Uterus (tissue), 4 donors: ENCODE measurements around the gene ADIG. TPM values are rescaled to one million over a fixed set of nuclear protein-coding genes. Genes with fewer than 3 reads are reported as not detected.

Source experiments
- DNase-seq, 2 donors: peaks; one replicate each; pipeline ENCODE4 v3.0.0-alpha.2; 2019 to 2020
- H3K27ac ChIP-seq, 2 donors: fragments of 200-600 bp; sonication (generic); 1 replicate in 1 of 2; 2 replicates in 1 of 2; pipeline ENCODE4 v1.5.1; 2016 to 2018
- H3K27me3 ChIP-seq, 2 donors: fragments of 200-600 bp; sonication (generic); one replicate each; pipeline ENCODE4 v1.5.1; 2018 to 2019; ENCODE audit warnings: control low read depth in 1 of 2
- H3K36me3 ChIP-seq, 2 donors: fragments of 200-600 bp; sonication (generic); one replicate each; pipeline ENCODE4 v1.5.1; 2019; ENCODE audit warnings: control low read depth in 1 of 2
- H3K4me1 ChIP-seq, 2 donors: fragments of 200-600 bp; sonication (generic); one replicate each; pipeline ENCODE4 v1.5.1; 2018 to 2019; ENCODE audit warnings: control low read depth in 1 of 2
- H3K4me3 ChIP-seq, 2 donors: fragments of 200-600 bp; sonication (generic); 1 replicate in 1 of 2; 2 replicates in 1 of 2; pipeline ENCODE4 v1.5.1; 2018 to 2019; ENCODE audit warnings: mild to moderate bottlenecking in 1 of 2
- H3K9me3 ChIP-seq, 2 donors: fragments of 200-600 bp; sonication (generic); one replicate each; pipeline ENCODE4 v1.5.1; 2019; ENCODE audit warnings: control low read depth in 1 of 2
- CTCF ChIP-seq, 4 experiments: fragments of 200-600 bp in 2 of 4; fragments of 450-650 bp in 2 of 4; sonication (generic) in 2 of 4; IDR thresholded peaks; one replicate each; pipeline ENCODE4 v1.5.1; 2016 to 2019; ENCODE audit warnings: antibody characterized with exemption in 4 of 4, mild to moderate bottlenecking in 2 of 4, moderate library complexity in 1 of 4
- POLR2A ChIP-seq, 2 donors: fragments of 450-650 bp; IDR thresholded peaks; one replicate each; pipeline ENCODE4 v1.6.1; 2016; ENCODE audit warnings: antibody characterized with exemption in 2 of 2, mild to moderate bottlenecking in 1 of 2, moderate library complexity in 1 of 2
- intact Hi-C: fragments of 100-400 bp; cut with DNase I; formaldehyde crosslinking; loops from one replicate; pipeline ENCODE4 v1.15.1; 2023; ENCODE audit warnings: low total_unique reads
- total RNA-seq, 4 donors: library from RNA; depleted of rRNA in 3 of 4; stranded (reverse); fragments of >200 nt in 3 of 4; gene quantifications; one replicate each; pipeline versions ENCODE4 v1.1.0 to v1.2.4, GENCODE V29; 2014 to 2023
- donor health status: DM: yes; HTN: yes; CAD: no.

ADIG gene
- total RNA-seq, result not detected

GRCh38 chr20:38581013-38581412 is at the start of gene ADIG:
TSS of gene ADIG (plus strand) at chr20:38581197. CDS start at chr20:38581251, 54 bp downstream.
- H3K4me3 ChIP-seq, result no peak within 1 kb of the TSS
- H3K9me3 ChIP-seq, result no peaks in the 10 kb centered on the region
- TF ChIP-seq CTCF (IDR thresholded peaks at IDR 0.05) (no peak), POLR2A (IDR thresholded peaks at IDR 0.05) (no peak)
- H3K36me3 ChIP-seq, result no peaks in the 10 kb centered on the region
- H3K27me3 ChIP-seq, result no peaks in the 10 kb centered on the region
- intact Hi-C loops, result no loop called here
- H3K4me1 ChIP-seq, result no peaks in the 10 kb centered on the region
- H3K27ac ChIP-seq, result no peak within 1 kb of the TSS
- DNase-seq, result no peak

DNA sequence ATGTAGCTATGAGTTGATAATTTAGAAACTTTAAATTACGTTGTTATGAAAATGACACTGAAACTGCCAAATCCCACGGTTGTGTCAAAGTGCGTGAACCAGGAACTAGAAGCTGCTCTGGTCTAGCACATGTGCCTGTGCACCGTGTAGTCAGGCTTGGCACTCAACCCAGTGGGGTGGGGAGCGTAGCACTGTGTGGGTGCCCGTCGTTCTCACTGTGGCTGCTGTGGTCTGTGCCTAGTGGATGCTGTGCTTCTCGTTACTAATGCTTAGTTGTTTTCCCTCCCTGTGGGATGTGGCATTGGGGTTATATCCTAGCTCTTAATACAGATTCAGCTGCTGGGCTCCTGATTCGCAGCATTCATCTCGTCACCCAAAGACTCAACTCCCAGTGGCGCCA is 46.2 kb upstream of the ADIG start:
- DNase-seq, result no peak
- H3K27ac ChIP-seq, result no peak overlapping the region
- intact Hi-C loops, result no loop called here
- H3K4me3 ChIP-seq, result no peak overlapping the region
- H3K27me3 ChIP-seq, result no peaks in the 10 kb centered on the region
- H3K9me3 ChIP-seq, result no peaks in the 10 kb centered on the region
- no peaks in the 10 kb centered on the region for H3K36me3 ChIP-seq
- H3K4me1 ChIP-seq, result no peaks in the 10 kb centered on the region
- no peak for TF ChIP-seq POLR2A (IDR thresholded peaks at IDR 0.05)
- no peak for TF ChIP-seq CTCF (IDR thresholded peaks at IDR 0.05)

DNA sequence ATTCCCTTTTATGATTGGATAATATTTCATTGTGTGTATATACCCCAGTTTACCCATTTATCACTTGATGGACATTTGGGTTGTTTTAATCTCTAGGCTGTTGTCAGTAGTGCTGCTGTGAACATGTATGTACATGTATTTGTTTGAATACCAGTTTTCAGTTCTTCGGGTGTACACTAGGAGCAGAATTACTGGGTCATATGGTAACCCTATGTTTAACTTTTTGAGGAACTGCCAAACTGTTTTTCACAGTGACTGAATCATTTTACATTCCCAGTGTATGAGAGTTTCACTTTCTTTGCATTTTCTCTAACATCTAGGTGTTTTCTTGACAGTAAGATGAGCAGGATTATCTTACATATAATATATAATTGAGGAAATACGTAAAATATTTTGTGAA is 44.7 kb upstream of the ADIG start:
- H3K9me3 ChIP-seq, result no peaks in the 10 kb centered on the region
- H3K36me3 ChIP-seq, result no peaks in the 10 kb centered on the region

DNA sequence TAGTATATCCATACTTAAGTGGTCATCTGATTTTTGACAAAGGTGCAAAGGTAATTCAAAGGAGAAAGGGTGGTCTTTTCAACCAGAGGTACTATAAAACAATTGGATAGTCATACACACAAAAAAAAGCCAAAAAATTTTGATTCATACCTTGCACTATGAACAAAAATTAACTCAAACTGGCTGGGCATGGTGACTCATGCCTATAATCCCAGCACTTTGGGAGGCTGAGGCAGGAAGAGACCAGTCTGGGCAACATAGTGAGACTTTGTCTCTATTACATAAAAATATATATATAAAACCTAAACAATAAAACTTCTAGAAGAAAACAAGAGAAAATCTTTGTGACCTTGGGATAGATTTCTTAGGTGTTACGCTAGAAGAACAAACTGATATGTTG is 43.8 kb upstream of the ADIG start:
- intact Hi-C loops, result no loop called here
- no peaks in the 10 kb centered on the region for H3K36me3 ChIP-seq
- H3K4me1 ChIP-seq, result no peaks in the 10 kb centered on the region
- no peak for TF ChIP-seq POLR2A (IDR thresholded peaks at IDR 0.05)
- TF ChIP-seq CTCF (IDR thresholded peaks at IDR 0.05), result no peak
- no peak overlapping the region for H3K27ac ChIP-seq
- H3K27me3 ChIP-seq, result no peaks in the 10 kb centered on the region
- DNase-seq, result no peak
- H3K9me3 ChIP-seq, result no peaks in the 10 kb centered on the region
- H3K4me3 ChIP-seq, result no peak overlapping the region

More for the DNA sequence above, 44.7 kb upstream of the ADIG start:
- no peak for DNase-seq
- intact Hi-C loops, result no loop called here
- H3K27ac ChIP-seq, result no peak overlapping the region
- no peaks in the 10 kb centered on the region for H3K27me3 ChIP-seq
- H3K4me1 ChIP-seq, result no peaks in the 10 kb centered on the region
- H3K4me3 ChIP-seq, result no peak overlapping the region
- TF ChIP-seq POLR2A (IDR thresholded peaks at IDR 0.05), result no peak
- no peak for TF ChIP-seq CTCF (IDR thresholded peaks at IDR 0.05)

DNA sequence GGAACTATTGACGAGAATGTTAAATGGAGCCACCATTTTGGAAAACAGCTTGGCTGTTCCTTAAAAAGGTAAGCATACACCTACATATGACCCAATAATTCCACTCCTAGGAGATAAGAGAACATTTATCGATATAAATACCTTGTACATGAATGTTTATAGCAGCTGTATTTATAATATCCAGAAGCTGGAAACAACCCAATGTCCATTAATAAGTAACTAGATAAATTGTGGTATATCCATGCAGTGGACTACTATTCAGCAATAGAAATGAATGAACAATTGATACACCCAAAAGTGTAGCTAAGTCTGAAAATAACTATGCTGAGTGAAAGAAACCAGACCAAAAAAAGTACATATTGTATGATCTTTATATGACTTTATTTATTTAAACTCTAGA is 42.2 kb upstream of the ADIG start:
- no peak for TF ChIP-seq POLR2A (IDR thresholded peaks at IDR 0.05)
- Histone ChIP-seq H3K4me3 (no peak overlapping the region), H3K27ac (no peak overlapping the region), H3K27me3 (no peaks in the 10 kb centered on the region), H3K9me3 (no peaks in the 10 kb centered on the region), H3K4me1 (no peaks in the 10 kb centered on the region), H3K36me3 (no peaks in the 10 kb centered on the region)
- no peak for DNase-seq
- intact Hi-C loops, result no loop called here
